PC-3 (cell line): ENCODE data around the gene TMEM86A. TPM values are rescaled to one million over a fixed set of nuclear protein-coding genes. Genes with fewer than 3 reads are reported as not detected.

Experiments used
- ATAC-seq: fragments of 200-7000 bp; cut with Tn5 transposase; 2 replicates; pipeline ENCODE4 v1.9.1; 2020; ENCODE audit warnings: mild to moderate bottlenecking, moderate library complexity
- BruUV-seq: library from RNA; stranded (reverse); fragments of 400-500 nt; replicated peaks from 2 replicates; lab custom pipeline; 2021; lab: Mats Ljungman, UMichigan
- CTCF ChIA-PET: fragments of 300-600 bp; sonication (Branson Sonifier 250); formaldehyde crosslinking; loops from one replicate; lab custom pipeline; 2022; ENCODE audit warnings: antibody characterized with exemption; lab: Charles Lee
- POLR2A ChIA-PET: fragments of 300-600 bp; sonication (Branson Sonifier 250); formaldehyde crosslinking; loops from one replicate; lab custom pipeline; 2022; ENCODE audit warnings: antibody characterized with exemption; ENCODE audit not compliant: unreplicated experiment; lab: Charles Lee
- DNase-seq: peaks from one replicate; pipeline ENCODE4 v3.0.0-alpha.2; 2015
- H2AFZ ChIP-seq: fragments of 300-600 bp; sonication (generic); 2 replicates; pipeline ENCODE4 v1.6.0; 2016; ENCODE audit warnings: antibody characterized with exemption, low read length
- H3F3A ChIP-seq: fragments of 300-600 bp; sonication (generic); one replicate; pipeline ENCODE4 v1.6.0; 2017; ENCODE audit warnings: antibody characterized with exemption, low read length, control low read depth, mild to moderate bottlenecking; ENCODE audit not compliant: unreplicated experiment
- H3K27ac ChIP-seq: fragments of 300-600 bp; sonication (generic); 2 replicates; pipeline ENCODE4 v1.5.1; 2016; ENCODE audit warnings: mild to moderate bottlenecking, low read length
- H3K27me3 ChIP-seq: fragments of 300-600 bp; sonication (generic); 2 replicates; pipeline ENCODE4 v1.6.1; 2016; ENCODE audit warnings: low read length, mixed read lengths
- H3K36me3 ChIP-seq: fragments of 300-600 bp; sonication (generic); 2 replicates; pipeline ENCODE4 v1.6.1; 2016; ENCODE audit warnings: low read depth, mixed run types, low read length, mixed read lengths
- H3K4me1 ChIP-seq: fragments of 300-600 bp; sonication (generic); 2 replicates; pipeline ENCODE4 v1.5.1; 2016; ENCODE audit warnings: low read length; ENCODE audit not compliant: insufficient read depth
- H3K4me2 ChIP-seq: fragments of 300-600 bp; sonication (generic); 2 replicates; pipeline ENCODE4 v1.6.0; 2016; ENCODE audit warnings: low read length
- H3K4me3 ChIP-seq: fragments of 300-600 bp; sonication (generic); 2 replicates; pipeline ENCODE4 v1.5.1; 2016; ENCODE audit warnings: mild to moderate bottlenecking, low read length, mixed read lengths
- H3K79me2 ChIP-seq: fragments of 300-600 bp; sonication (generic); 2 replicates; pipeline ENCODE4 v1.6.1; 2017; ENCODE audit warnings: low read length, mixed read lengths
- H3K9ac ChIP-seq: fragments of 300-600 bp; sonication (generic); 2 replicates; pipeline ENCODE4 v1.6.0; 2016; ENCODE audit warnings: mild to moderate bottlenecking, low read length
- H3K9me2 ChIP-seq: fragments of 300-600 bp; sonication (generic); replicated peaks from 2 replicates; pipeline ENCODE4 v1.6.1; 2016; ENCODE audit warnings: mixed run types, low read length, mixed read lengths
- H3K9me3 ChIP-seq: fragments of 300-600 bp; sonication (generic); 2 replicates; pipeline ENCODE4 v1.6.1; 2016; ENCODE audit warnings: low read length, mixed read lengths
- H4K20me1 ChIP-seq: fragments of 300-600 bp; sonication (generic); 2 replicates; pipeline ENCODE4 v1.6.1; 2016; ENCODE audit warnings: low read length, mixed read lengths
- CTCF ChIP-seq: fragments of 300-600 bp; sonication (generic); conservative IDR thresholded peaks from 2 replicates; pipeline ENCODE4 v1.5.1; 2017; ENCODE audit warnings: antibody characterized with exemption, low read depth, mild to moderate bottlenecking, low read length
- EZH2 ChIP-seq: fragments of 300-600 bp; sonication (generic); IDR thresholded peaks from one replicate; pipeline ENCODE4 v1.6.1; 2017; ENCODE audit warnings: antibody characterized with exemption, mild to moderate bottlenecking, low read length; ENCODE audit not compliant: unreplicated experiment
- EZH2phosphoT487 ChIP-seq: fragments of 300-600 bp; sonication (generic); IDR thresholded peaks from 2 replicates; pipeline ENCODE4 v1.6.1; 2018; ENCODE audit warnings: mild to moderate bottlenecking, antibody characterized with exemption, low read length, borderline replicate concordance
- intact Hi-C: fragments of 100-400 bp; cut with micrococcal nuclease; formaldehyde crosslinking; loops from 2 replicates; pipeline ENCODE4 v1.9.0; 2023
- total RNA-seq: library from RNA; depleted of rRNA; stranded (reverse); fragments of >200 nt; gene quantifications from 2 replicates; pipeline ENCODE4 v1.2.3, GENCODE V29; 2014; rRNA removed

TMEM86A gene
- total RNA-seq, 1 experiment from 2014 or later, result 1.6 TPM

DNA sequence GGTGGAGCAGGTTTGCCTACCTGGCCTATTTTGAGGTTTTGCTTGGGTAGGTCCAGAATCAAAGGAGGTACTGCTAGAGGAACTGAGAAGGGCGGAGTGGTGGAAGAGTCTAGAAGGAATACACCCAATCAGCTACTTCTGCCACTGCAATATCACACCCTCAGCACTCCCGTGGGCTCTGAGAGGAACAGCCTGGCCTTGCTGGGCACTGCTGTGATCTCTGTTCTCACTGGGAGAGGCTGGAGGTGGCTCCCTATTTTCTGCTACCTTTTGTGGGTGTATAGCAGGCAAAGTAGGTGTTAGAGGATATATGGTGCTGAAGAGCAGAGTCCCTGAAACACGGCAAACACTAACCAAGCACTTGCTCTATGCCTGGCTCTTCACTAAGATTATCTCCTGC is 52.4 kb downstream of the TMEM86A start:
- Histone ChIP-seq H3K27ac (no peak overlapping the region), H4K20me1 (no peaks in the 10 kb centered on the region), H3K4me1 (peaks cover 16% of the 10 kb centered on the region), H3K9ac (no peak overlapping the region), H3K79me2 (no peaks in the 10 kb centered on the region), H2AFZ (no peak overlapping the region), H3F3A (no peaks in the 10 kb centered on the region), H3K36me3 (no peaks in the 10 kb centered on the region), H3K27me3 (no peaks in the 10 kb centered on the region), H3K9me2 (no peaks in the 10 kb centered on the region), H3K4me2 (no peak overlapping the region), H3K4me3 (no peak overlapping the region), H3K9me3 (no peaks in the 10 kb centered on the region)
- no peak for ATAC-seq
- no peak for TF ChIP-seq EZH2phosphoT487
- no peak for TF ChIP-seq CTCF
- TF ChIP-seq EZH2, result no peak
- ChIA-PET POLR2A (no interaction called here), CTCF (no interaction called here)
- intact Hi-C loops, result no loop called here
- DNase-seq, result no peak
- no TSS peak for BruUV-seq

DNA sequence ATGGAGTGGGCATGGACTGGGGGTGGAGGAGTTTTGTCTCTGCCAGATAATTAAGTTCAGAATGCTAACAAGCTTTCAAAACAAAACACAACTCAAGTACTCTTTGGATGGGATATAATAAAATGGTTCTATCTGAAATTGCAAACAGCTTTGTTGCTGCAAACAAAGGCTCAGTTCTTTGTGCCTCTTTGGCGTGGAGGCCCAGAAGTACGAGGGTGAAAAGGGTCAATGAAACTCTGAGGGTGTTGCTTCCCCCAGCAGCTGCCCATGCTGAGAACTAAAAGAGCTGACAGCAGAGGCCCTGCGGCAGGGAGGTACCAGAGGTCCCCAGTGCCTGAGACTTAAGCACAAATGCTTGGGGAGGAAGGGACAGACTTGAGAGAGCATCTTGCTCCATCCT is 53.9 kb downstream of the TMEM86A start:
- Histone ChIP-seq H2AFZ (no peak overlapping the region), H3K9me3 (no peaks in the 10 kb centered on the region), H3K4me3 (no peak overlapping the region), H3K9ac (no peak overlapping the region), H4K20me1 (no peaks in the 10 kb centered on the region), H3K9me2 (no peaks in the 10 kb centered on the region), H3K4me1 (peaks cover 16% of the 10 kb centered on the region), H3K36me3 (no peaks in the 10 kb centered on the region), H3K4me2 (no peak overlapping the region), H3F3A (no peaks in the 10 kb centered on the region), H3K79me2 (no peaks in the 10 kb centered on the region), H3K27me3 (no peaks in the 10 kb centered on the region), H3K27ac (no peak overlapping the region)
- TF ChIP-seq CTCF, result no peak
- TF ChIP-seq EZH2, result no peak
- TF ChIP-seq EZH2phosphoT487, result no peak
- ATAC-seq (no peak), DNase-seq (no peak)
- intact Hi-C loops, result no loop called here
- ChIA-PET CTCF (no interaction called here), POLR2A (no interaction called here)
- BruUV-seq, result no TSS peak

DNA sequence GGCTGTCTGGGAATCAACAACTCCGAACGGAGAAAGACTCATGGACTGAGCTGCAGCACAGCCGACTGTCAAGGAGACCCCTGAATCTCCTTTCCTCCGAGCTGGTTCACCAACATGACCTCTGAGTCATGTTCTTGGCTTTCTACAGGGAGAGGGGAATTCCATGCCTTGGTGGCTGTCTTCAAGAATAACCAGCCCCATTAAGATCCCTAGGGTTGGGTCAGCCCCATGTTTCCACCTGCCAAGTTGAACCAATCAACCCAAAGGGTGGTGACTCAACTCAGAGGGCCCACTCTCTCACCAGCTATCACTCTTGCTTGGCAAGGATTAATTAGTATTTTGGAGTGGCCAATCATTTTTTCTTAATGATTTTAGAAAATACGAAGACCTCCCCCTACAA is 55.7 kb downstream of the TMEM86A start:
- Histone ChIP-seq H3K27me3 (no peaks in the 10 kb centered on the region), H3K4me1 (peaks cover 10% of the 10 kb centered on the region), H3K9me2 (no peaks in the 10 kb centered on the region), H4K20me1 (no peaks in the 10 kb centered on the region), H3K9ac (no peak overlapping the region), H3K9me3 (no peaks in the 10 kb centered on the region), H3K79me2 (no peaks in the 10 kb centered on the region), H3K36me3 (no peaks in the 10 kb centered on the region), H3K4me3 (no peak overlapping the region), H2AFZ (no peak overlapping the region), H3K27ac (no peak overlapping the region), H3K4me2 (no peak overlapping the region), H3F3A (no peaks in the 10 kb centered on the region)
- no peak for TF ChIP-seq EZH2phosphoT487
- TF ChIP-seq CTCF, result no peak
- TF ChIP-seq EZH2, result no peak
- BruUV-seq, result no TSS peak
- POLR2A ChIA-PET, result no interaction called here
- intact Hi-C loops, result no loop called here
- DNase-seq, result no peak
- CTCF ChIA-PET, result no interaction called here
- ATAC-seq, result no peak

Other genes with a start within 250 kb of the TMEM86A start
- gene LDHAL6A, start 242.9 kb upstream of the TMEM86A start, total RNA-seq, result not detected in 2 replicates
- 42.2 and 46.9 TPM in 2 replicates for gene TSG101, start 171.8 kb upstream of the TMEM86A start, total RNA-seq
- gene UEVLD, start 110.0 kb upstream of the TMEM86A start, total RNA-seq, result 15.6 and 22.2 TPM in 2 replicates
- 0.36 TPM in 1 of 2 replicates, not detected in the other for gene MISFA, start 99.0 kb upstream of the TMEM86A start, total RNA-seq
- 15.6 and 16.6 TPM in 2 replicates for gene SPTY2D1, start 64.4 kb upstream of the TMEM86A start, total RNA-seq
- gene IGSF22, start 27.4 kb downstream of the TMEM86A start, total RNA-seq, result 0.12 TPM in 1 of 2 replicates, not detected in the other
- gene PTPN5, start 93.0 kb downstream of the TMEM86A start, total RNA-seq, result 0.95 and 2.8 TPM in 2 replicates
- not detected in 2 replicates for gene MRGPRX1, start 240.6 kb downstream of the TMEM86A start, total RNA-seq